Gastroesophageal sphincter (tissue), 3 donors: Measurements from ENCODE around the gene GLS2.
"Not testable (repeated sequence)": the region's sequence is repeated elsewhere in the genome, so short reads cannot be mapped to it uniquely, and the experiment has no call there.

ENCODE experiments used
- EP300 ChIP-seq: sonication (generic); formaldehyde crosslinking; IDR thresholded peaks from one replicate; pipeline ENCODE4 v1.6.1; 2017; ENCODE audit warnings: antibody characterized with exemption, mild to moderate bottlenecking
- POLR2A ChIP-seq, 2 donors: fragments of 450-650 bp; IDR thresholded peaks; one replicate each; pipeline ENCODE4 v1.6.1; 2017; ENCODE audit warnings: antibody characterized with exemption in 2 of 2, mild to moderate bottlenecking in 2 of 2, moderate library complexity in 1 of 2
- POLR2AphosphoS5 ChIP-seq: sonication (generic); formaldehyde crosslinking; IDR thresholded peaks from one replicate; pipeline ENCODE4 v1.6.1; 2017; ENCODE audit warnings: antibody characterized with exemption
- TF ChIP-seq, protein P1 (sequence below), 4 experiments: fragments of 200-600 bp in 2 of 4; fragments of 450-650 bp in 2 of 4; sonication (generic) in 1 of 4; IDR thresholded peaks; one replicate each; pipeline ENCODE4 v1.5.1; 2017 to 2019; ENCODE audit warnings: antibody characterized with exemption in 4 of 4, mild to moderate bottlenecking in 2 of 4, moderate library complexity in 2 of 4

DNA sequence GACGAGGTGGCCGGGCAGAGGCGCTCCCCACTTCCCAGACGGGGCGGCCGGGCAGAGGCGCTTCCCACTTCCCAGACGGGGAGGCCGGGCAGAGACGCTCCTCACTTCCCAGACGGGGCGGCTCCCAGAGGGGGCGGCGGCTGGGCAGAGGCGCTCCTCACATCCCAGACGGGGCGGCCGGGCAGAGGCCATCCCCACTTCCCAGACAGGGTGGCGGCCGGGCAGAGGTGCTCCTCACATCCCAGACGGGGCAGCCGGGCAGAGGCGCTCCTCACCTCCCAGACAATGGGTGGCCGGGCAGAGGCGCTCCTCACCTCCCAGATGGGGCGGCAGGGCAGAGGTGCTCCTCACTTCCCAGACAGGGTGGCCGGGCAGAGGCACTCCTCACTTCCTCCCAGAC lies 6.5 kb upstream of the GLS2 start:
- TF ChIP-seq, protein P1, sequence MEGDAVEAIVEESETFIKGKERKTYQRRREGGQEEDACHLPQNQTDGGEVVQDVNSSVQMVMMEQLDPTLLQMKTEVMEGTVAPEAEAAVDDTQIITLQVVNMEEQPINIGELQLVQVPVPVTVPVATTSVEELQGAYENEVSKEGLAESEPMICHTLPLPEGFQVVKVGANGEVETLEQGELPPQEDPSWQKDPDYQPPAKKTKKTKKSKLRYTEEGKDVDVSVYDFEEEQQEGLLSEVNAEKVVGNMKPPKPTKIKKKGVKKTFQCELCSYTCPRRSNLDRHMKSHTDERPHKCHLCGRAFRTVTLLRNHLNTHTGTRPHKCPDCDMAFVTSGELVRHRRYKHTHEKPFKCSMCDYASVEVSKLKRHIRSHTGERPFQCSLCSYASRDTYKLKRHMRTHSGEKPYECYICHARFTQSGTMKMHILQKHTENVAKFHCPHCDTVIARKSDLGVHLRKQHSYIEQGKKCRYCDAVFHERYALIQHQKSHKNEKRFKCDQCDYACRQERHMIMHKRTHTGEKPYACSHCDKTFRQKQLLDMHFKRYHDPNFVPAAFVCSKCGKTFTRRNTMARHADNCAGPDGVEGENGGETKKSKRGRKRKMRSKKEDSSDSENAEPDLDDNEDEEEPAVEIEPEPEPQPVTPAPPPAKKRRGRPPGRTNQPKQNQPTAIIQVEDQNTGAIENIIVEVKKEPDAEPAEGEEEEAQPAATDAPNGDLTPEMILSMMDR (IDR thresholded peaks at IDR 0.05), result not testable (repeated sequence)
- not testable (repeated sequence) for TF ChIP-seq EP300; POLR2AphosphoS5; POLR2A (IDR thresholded peaks at IDR 0.05)
